ENCODE measurements around the gene CARS1.
A peak's percentile ranks its signal among the peaks of the same experiment; 100 is the strongest.

The CARS1 gene

DNA sequence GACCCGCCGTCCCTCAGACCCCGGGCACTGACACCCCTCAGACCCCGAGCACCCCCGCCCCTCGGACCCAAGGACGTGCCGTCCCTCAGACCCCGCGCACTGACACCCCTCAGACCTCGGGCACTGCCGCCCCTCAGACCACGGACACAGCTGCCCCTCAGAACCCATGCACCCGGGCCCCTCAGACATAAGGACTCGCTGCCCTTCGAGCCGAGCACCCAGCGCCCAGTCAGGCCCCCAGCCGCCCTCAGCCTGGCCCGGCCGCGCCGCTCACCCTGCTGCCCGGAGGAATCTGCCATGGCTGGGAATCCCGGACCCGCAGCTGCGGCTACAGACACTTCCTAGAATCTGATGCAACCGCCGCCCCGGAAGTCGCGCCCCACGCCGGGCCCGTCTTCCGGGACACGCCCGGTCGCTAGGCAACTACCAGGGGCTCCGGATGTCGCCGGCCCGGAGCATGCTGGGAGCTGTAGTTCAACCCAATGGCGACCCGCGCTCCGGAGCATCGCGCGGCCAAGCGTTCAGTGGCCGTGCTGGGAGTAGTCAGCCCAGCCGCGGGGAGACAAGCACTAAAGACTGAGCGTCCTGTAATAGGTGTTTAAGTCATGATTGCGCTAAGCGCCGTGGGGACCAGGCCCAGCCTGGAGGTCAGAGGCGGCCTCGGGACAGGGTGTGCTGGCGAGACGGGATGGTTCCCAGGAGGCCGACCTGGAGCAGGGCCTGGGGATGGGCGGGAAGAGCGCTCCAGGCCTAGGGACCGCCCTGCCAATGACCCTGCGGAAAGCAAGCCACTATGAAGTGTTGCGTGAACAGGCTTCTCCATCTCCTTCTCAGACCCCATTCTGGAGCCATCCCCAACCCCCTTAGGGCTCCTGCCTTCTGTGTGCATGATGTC, at the start of gene CARS1:
CARS1 (minus strand) TSS at position 355 of the 895 bp plus-strand sequence; CDS start at position 299, 56 bp downstream.
- H3K4me3 ChIP-seq (ENCODE audit: low read depth, low read length), result peak within 1 kb of the TSS; percentile 98
- TF ChIP-seq, protein P1, sequence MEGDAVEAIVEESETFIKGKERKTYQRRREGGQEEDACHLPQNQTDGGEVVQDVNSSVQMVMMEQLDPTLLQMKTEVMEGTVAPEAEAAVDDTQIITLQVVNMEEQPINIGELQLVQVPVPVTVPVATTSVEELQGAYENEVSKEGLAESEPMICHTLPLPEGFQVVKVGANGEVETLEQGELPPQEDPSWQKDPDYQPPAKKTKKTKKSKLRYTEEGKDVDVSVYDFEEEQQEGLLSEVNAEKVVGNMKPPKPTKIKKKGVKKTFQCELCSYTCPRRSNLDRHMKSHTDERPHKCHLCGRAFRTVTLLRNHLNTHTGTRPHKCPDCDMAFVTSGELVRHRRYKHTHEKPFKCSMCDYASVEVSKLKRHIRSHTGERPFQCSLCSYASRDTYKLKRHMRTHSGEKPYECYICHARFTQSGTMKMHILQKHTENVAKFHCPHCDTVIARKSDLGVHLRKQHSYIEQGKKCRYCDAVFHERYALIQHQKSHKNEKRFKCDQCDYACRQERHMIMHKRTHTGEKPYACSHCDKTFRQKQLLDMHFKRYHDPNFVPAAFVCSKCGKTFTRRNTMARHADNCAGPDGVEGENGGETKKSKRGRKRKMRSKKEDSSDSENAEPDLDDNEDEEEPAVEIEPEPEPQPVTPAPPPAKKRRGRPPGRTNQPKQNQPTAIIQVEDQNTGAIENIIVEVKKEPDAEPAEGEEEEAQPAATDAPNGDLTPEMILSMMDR (IDR thresholded peaks at IDR 0.05; ENCODE audit: low read depth, low read length), result no peak

- no peak overlapping the region for H3K4me3 ChIP-seq (ENCODE audit: low read depth, low read length)
- TF ChIP-seq, protein P1 (IDR thresholded peaks at IDR 0.05; ENCODE audit: low read depth, low read length), result no peak
Observed at GRCh38 chr11:3105791-3106735, 48.8 kb upstream of the CARS1 start.

GRCh38 chr11:3104961-3105790, 48.0 kb upstream of the CARS1 start:
- TF ChIP-seq, protein P1 (IDR thresholded peaks at IDR 0.05; ENCODE audit: low read depth, low read length), result no peak
- no peak overlapping the region for H3K4me3 ChIP-seq (ENCODE audit: low read depth, low read length)

DNA sequence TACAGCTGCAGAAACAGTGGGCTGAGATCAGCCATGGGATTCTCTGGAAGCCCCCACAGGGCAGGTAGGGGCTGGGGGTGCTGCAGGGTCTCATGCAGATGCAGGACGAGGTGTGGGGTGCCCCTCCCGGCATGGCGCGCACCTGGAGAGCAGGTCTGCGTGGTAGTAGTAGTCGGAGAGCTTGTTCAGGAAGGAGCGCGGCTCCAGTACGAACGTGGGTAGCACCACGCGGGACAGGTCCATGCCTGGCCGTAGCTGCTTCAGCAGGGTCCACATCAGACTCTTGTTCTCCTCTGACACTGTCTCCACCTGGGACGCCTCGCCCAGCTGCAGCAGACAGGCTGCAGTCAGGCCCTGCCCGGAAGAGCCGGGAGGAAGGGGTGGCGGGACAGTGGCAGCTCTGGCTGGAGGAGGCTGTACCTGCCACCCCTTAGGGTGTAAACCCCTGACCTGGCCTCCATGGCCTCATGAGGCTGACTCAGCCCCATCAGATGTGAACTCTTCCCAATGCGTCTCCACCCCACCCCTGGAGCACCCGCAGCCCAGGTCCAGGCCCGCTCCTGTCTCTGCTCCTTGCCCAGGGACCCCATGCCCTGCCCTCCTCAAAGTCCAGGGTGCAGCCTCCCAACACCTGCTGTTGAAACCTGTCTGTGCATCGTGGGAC, 47.0 kb upstream of the CARS1 start:
- no peak overlapping the region for H3K4me3 ChIP-seq (ENCODE audit: low read depth, low read length)
- TF ChIP-seq, protein P1 (IDR thresholded peaks at IDR 0.05; ENCODE audit: low read depth, low read length), result no peak

GRCh38 chr11:3103076-3103475, 45.9 kb upstream of the CARS1 start:
- TF ChIP-seq, protein P1 (IDR thresholded peaks at IDR 0.05; ENCODE audit: low read depth, low read length), result no peak
- no peak overlapping the region for H3K4me3 ChIP-seq (ENCODE audit: low read depth, low read length)

DNA sequence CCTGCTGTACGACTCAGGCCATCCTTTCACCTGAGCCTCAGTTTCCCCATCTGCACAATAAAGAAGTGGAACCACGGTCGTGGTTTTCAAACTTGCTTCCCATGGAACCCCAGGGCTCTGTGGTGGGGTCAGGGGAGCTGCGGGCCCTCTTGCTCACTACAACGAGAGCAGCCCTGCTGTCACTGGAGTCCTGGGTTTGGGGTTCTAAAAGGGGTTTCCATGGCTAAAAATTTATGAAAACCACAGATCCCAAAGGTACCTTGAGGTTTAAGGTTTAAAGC, 45.4 kb upstream of the CARS1 start:
- H3K4me3 ChIP-seq (ENCODE audit: low read depth, low read length), result no peak overlapping the region
- TF ChIP-seq, protein P1 (IDR thresholded peaks at IDR 0.05; ENCODE audit: low read depth, low read length), result no peak

Data from WI38 (cell line).